ENCODE measurements around the gene FLT1.

The FLT1 gene

GRCh38 chr13:28306325-28306724 lies 188.6 kb downstream of the FLT1 start:
- no peak for DNase-seq

- no peak for DNase-seq
Measured at GRCh38 chr13:28301839-28302238, 193.1 kb downstream of the FLT1 start.

DNA sequence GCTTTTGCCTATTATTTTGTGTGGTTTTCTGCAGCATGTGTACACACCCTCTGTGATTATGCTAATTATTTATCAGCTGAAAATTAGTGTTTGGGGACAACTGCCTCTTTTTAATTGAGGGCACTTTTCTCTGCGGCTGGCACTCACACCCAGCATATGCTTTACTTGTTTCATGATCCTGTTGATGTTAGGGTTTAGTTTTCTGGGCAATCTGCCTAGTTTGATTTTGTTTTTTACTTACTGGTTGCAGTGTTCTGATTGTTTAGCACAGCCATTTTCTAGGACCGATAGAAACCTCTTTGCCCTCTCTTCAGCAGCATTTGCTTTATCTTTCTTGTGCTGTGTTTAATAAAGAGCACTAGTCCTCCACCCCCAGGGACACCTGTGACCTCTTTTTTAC lies 195.0 kb downstream of the FLT1 start:
- DNase-seq: no peak

DNA sequence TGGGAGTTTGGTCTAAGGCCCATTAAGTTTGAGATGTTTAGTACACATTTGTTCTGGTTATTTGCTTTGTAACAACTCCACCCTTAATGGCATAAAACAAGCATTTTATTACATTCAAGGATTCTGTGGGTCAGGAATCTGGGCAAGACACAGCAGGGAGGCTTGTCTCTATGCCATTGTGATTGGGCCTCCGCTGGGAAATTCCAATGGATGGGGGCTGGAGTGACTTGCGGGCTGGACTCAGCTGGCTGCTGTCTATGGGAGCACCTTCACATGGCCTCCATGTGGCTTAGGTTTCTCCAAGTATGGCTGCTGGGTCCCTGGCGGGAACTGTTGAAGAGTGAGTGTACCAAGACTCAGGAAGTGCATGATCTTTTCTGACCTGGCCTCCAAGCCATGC lies 197.6 kb downstream of the FLT1 start:
- DNase-seq: no peak

- DNase-seq: no peak
Measured at GRCh38 chr13:28286263-28286662, 208.7 kb downstream of the FLT1 start.

DNA sequence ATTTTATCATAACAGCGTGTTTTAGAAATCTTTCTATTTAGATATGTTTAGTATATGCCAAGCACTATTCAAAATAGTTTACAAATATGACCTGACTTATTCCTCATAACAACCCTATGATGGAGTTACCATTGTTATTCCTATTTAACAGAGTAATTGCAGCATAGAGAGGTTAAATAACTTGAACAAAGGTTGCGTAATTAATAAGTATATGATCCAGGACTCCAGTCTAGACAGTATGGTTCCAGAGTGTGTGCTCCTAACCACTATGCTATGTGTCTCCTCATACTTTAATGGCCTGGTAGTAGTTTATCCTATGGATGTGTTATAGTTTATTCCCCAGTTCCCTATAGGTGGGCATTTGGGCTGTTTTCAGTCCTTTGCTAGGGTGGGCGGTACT lies 211.3 kb downstream of the FLT1 start:
- no peak for DNase-seq

- DNase-seq: no peak
Measured at GRCh38 chr13:28282451-28282850, 212.5 kb downstream of the FLT1 start.

DNA sequence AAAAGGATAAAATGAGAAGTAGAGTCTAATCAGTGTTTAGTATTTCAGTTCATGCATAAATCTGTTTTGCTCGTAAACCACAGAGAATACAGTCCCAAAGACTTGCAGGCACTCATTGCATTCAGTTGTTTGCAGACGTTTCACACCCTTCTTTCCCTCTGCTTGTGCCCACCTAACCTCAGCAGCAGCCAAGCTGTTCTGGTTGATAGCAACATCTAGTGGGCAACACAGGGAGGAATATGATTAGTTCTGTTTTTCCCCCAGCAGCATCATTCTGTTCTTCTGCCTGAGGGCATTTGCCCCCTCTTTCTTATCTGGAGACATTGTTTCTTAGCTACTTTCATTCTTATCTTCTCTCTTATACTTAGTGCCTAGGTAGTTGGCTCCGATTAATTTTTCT lies 221.0 kb downstream of the FLT1 start:
- no peak for DNase-seq

GRCh38 chr13:28271056-28271840 lies 223.7 kb downstream of the FLT1 start:
- no peak for DNase-seq

- DNase-seq: no peak
Measured at GRCh38 chr13:28268800-28269223, 226.1 kb downstream of the FLT1 start.

DNA sequence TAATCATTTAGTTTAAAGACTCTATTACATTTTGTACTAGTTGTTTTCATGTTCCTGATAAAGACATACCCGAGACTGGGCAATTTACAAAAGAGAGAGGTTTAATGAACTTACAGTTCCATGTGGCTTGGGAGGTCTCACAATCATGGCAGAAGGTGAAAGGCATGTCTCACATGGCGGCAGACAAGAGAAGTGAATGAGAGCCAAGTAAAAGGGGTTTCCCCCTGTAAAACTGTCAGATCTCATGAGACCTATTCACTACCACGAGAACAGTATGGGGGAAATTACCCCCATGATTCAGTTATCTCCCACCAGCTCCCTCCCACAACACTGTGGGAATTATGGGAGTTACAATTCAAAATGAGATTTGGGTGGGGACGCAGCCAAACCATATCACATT lies 227.4 kb downstream of the FLT1 start:
- DNase-seq: no peak

DNA sequence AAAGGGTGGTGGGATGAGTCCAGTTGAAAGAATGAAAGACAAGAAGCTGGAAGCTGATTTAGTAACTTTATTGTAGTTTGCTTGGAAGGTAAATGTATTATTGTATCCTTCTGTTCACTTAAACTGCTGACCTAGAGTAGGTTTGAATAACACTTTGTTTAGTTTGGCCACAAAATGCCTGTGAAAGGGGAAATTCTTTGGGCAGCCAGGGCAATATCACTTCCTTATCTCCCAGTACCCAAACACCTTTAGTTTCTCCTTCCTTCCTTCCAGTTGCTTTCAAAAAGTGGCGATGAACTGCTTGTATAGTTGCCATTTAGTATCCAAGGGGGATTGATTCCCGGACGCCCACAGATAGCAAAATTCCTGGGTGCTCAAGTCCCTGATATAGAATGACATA lies 236.5 kb downstream of the FLT1 start:
- no peak for DNase-seq

DNA sequence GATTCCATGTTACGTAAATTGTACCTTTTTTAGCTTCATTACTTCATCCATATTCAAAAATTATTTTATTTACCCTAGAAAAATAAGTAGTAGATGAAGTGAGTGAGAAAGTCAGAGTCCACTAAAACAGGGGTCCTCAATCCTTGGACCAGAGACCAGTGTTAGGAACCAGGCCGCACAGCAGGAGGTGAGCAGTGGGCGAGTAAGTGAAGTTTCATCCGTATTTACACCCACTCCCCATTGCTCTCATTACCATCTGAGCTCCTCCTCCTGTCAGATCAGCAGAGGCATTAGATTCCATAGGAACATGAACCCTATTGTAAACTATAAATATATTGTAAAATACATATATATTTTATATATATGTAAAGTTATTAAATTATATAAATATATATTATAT lies 237.6 kb downstream of the FLT1 start:
- DNase-seq: no peak

DNA sequence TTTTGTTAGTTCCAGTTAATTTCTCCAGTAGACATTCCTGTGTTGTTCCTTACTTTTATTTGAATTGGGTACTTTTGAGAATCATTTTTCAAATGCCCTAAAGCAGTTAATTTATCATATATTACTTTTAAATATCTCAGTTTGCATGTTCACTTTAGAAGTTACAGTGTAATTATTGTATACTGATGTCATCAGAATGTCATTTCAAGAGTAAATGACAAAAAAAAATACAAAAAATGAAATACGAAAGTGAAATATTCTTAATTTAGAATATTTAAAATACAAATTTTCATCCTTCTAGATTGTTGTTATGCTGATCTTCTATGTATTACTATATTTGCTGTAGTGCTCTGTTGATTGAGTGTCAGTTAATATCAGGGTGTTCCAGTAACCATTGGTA lies 242.4 kb downstream of the FLT1 start:
- no peak for DNase-seq

GRCh38 chr13:28251466-28251865 lies 243.5 kb downstream of the FLT1 start:
- DNase-seq: no peak

- no peak for DNase-seq
Measured at GRCh38 chr13:28250542-28250941, 244.4 kb downstream of the FLT1 start.

Measured in right forelimb (tissue), 1 donor.